NCI-H2107 (cell line): Measurements from ENCODE around the gene KIF3A.

Experiments used
- DNase-seq: peaks from one replicate; lab custom pipeline; 2025; lab: John Stamatoyannopoulos, UW

KIF3A gene

DNA sequence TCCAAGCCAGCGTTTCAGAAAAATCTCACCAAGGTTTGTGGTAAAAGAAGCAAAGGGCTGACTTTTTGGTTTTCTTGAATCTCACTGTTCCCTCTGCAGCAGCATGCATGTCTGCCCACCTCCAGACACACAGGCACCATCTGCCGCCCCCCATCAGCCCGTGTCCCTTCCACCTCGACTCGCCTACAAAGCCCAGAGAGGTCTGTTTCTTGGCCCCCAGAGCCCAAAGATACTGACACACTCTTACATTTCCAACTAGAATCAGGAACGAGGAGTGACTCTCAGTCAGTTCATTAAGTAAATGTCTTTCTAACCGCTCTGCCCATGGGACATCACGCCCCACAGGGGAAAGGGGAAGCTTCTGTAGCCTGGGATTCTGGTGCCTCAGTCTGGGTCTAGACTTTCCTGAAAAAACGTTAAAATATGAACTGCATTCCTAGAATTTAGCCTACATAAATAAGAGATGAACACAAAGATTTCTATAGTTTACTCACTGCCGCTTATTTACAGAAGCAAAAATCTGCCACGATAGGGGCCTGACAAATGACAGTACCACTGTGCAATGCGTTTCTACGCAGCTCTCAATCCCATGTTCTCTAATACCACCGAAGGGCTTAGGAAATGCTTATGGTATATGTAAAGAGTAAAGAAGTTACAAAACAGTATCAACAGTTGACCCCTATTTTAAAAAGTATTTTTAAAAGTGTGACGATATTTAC, 59.5 kb downstream of the KIF3A start:
- DNase-seq = no peak

DNA sequence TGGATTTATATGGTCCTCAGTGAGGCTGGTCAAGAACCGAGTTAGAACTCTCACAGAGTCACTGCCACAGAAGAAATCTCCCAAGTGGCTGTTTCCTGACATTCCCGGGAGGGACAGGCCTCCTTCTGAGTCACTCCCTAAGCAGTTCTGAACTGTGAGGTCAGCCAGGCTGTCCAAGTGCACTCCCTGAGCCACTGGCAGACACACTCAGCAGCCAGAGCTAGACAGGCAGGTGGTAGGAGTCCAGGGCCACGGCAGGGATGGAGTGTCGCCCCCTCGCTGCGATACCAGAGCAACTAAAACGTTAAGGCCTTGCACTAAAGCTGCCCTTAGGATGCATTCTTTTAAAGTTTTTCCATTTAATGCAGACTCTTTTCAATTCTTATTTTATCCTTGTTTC, 60.2 kb downstream of the KIF3A start:
- DNase-seq = no peak

DNA sequence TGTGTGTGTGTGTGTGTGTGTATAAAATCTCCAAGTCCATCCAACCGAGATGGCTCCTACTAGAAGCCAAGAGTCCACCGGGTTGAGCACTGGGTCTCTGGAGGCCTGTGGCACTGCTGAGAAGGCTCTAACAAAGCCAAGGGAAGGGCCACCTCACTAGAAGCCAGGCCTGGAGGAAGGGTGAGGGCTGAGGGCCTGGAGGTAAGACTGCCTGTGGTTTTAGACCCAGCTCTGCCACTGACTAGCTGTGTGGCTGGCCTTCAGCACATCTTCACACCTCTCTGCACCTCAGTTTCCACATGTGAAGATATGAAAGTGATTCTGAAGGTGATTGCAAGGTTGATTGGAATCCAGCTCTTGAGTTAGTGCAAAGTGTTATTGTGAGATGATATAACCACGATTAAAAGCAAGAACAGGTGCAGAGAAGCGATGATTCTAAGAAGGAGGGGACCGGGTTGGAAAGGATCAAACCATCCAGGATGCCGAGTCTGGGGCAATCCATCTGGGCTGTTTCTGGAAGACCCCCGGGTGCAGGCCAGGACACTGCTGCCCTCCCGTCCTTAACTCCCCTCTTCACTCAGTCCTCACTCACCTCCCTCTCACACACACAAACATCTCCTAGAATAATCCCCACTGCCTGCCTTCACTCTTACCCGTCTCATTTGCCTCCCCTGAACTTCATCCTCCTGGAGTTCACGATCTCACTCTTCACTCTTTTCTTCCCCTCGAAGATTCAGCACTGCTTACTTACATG, 61.2 kb downstream of the KIF3A start:
- no peak for DNase-seq

DNA sequence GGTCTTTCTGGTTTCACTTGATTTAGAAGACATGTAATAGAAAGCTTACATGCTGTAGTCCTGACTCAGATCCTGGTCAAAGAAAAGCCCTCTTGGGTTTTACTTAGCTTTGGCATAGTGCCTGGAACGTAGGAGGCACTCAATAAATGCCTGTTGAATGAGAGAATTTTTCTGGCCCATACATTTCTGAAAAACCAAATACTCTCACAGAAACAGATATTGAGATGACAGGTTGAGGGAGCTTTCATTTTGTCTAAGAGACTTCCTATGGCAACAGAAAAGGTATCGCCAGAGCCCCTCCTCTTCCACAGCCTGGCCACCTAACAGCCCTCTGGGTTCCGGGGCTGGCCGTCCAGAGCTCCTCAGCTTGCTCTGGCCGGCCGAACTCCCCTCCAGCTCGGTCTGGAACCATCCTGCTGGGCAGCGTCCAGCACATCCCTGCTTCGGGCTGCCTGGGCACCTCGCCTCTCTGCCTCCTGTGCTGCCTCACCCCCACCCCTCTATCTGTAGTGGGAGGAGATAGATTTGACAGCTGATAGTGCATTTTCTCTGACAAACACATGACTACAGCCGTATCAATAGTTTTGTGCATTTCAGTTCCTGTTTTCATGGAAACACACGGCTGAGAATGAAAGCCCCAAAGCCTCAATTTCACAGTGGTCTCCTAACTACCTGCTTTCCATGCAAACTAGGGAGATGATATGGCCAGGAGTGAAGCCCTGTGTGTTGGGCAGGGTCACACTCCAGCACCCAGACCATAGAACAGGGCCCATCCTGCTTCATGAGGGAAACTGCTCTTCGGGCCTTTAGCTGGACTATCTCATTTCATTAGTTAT, 62.5 kb downstream of the KIF3A start:
- no peak for DNase-seq

DNA sequence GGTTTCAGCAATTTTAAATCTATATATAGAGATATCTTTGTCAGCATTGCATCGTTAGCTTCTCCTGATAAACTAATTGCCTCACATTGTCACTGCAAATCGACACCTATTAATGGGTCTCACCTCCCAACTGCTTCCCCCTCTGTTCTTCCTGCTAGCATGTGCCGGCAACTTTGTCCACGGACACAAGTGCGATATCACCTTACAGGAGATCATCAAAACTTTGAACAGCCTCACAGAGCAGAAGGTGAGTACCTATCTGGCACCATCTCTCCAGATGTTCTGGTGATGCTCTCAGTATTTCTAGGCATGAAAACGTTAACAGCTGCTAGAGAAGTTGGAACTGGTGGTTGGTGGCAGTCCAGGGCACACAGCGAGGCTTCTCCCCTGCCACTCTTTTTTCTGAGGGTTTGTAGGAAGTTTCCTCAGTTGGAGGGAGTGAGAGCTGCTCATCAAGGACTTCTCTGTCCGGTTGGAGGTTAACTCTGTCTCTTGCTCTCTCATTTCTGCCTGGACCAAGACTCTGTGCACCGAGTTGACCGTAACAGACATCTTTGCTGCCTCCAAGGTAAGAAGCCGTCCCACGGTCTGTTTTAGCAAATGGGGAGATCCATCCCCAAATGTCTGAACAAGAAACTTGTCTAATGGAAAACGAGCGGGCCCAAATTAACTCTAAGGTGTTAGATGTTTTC, 63.3 kb downstream of the KIF3A start, which contains the start of gene IL4:
TSS of gene IL4 (plus strand) at position 51 of the 692 bp plus-strand sequence. CDS start at position 113, 62 bp downstream.
- no peak for DNase-seq

DNA sequence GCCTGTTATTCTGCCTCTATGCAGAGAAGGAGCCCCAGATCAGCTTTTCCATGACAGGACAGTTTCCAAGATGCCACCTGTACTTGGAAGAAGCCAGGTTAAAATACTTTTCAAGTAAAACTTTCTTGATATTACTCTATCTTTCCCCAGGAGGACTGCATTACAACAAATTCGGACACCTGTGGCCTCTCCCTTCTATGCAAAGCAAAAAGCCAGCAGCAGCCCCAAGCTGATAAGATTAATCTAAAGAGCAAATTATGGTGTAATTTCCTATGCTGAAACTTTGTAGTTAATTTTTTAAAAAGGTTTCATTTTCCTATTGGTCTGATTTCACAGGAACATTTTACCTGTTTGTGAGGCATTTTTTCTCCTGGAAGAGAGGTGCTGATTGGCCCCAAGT, 63.9 kb downstream of the KIF3A start:
- no peak for DNase-seq

DNA sequence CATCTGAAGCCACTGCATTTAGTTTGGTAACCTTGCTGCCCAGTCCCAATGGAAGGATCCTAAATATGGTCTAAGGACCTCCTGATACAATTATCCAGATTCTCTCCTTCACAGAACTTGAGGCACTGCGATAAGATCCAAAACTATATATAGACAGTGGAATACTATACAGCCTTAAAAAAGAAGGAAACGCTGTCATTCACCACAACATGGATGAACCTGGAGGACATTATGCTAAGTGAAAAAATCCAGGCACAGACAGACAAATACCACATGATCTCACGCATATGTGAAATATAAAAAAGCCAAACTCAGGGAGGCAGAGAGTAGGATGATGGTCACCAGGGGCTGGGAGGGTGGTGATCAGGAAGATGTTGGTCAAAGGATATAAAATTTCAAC, 66.3 kb downstream of the KIF3A start:
- no peak for DNase-seq

DNA sequence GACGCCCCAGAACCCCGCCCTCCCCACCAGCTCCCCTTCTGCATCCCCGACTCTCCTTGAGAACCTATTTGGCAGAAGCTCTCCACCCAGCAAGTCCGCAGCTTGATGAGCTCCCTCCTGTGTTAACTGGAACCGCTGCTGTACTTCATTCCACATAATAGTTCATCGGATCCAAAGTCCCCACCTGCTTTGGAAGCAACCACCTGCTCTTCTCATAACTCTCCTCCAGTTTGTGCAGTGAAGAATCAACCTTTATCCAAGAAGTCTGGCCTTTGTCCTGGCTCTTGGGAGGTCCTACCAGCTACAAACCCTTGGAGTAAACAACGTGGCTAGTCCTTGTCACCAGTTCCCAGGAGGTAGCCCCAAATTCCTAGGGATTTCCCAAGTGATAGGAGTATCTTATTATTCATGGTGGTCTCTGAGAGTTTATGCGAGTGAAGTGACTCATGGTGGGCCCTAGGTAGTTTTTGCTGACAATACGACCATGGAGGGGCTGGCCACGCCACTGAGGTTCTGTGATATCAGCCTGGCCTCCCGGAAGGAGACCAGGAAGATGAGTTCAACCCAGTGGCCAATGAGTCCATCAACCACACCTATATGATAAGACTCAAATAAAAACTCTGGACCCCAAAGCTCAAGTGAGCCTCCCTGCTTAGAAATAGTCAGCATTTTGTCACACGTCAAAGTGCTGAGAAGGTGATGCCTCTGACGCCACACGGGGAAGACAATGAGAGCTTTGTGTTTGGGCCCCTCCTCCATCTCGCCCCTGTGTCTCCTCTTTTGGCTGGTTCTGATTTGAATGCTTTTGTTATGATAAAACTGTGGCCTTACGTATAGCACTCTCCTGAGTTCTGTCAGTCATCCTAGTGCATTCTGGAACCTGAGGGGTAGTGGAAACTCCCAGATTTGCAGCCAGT, 67.1 kb downstream of the KIF3A start:
- no peak for DNase-seq

DNA sequence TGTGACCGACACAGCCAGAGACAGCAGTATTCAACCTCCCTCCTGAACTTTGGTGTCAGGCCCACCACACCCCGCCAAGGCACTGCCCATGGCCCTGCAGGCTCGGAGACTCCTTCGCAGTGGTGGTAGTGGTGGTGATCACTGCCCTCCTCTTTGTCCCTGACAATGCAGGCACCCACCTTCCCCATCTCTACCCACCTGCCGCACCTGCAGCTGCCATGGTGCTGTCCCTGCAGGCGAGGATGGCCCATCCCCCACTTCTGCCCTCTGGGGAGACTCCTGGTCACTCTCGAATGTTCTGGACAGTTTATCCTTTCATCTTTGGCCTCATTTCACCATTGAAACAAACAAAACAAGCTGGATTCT, 67.9 kb downstream of the KIF3A start:
- no peak for DNase-seq

DNA sequence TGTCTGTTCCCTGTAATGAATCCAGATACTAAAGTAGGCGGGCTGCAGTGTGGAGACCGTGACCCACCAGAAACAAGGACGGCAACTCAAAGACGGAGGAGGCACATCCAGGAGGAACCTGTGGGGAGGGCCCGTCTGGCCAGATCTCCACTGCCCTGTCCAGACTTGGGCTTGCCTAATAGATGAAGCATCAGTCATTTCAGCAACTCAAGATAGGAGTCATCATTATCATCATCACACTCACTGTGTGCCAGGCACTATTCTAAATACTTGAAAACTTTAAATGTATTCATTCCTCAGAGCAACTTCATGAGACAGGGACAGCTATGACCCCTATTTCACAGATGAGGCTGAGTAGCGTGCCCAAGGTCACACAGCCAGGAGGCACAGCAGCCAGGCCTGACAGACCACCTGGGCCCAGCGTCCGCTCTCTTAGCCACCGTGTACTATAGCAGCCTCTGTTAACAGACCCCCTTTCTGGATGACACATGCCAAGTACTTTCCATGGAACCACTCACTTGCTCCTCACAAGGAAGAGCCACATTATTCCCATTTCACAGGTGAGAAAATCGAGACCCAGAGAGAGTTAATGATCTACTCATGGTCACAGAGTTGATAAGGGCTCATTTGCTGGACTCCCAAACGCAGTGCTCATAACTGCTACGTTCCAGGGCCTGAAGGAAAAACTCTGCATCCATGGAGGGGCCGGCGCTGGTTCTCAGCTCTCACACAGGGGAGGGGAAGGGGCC, 68.5 kb downstream of the KIF3A start:
- DNase-seq = no peak

DNA sequence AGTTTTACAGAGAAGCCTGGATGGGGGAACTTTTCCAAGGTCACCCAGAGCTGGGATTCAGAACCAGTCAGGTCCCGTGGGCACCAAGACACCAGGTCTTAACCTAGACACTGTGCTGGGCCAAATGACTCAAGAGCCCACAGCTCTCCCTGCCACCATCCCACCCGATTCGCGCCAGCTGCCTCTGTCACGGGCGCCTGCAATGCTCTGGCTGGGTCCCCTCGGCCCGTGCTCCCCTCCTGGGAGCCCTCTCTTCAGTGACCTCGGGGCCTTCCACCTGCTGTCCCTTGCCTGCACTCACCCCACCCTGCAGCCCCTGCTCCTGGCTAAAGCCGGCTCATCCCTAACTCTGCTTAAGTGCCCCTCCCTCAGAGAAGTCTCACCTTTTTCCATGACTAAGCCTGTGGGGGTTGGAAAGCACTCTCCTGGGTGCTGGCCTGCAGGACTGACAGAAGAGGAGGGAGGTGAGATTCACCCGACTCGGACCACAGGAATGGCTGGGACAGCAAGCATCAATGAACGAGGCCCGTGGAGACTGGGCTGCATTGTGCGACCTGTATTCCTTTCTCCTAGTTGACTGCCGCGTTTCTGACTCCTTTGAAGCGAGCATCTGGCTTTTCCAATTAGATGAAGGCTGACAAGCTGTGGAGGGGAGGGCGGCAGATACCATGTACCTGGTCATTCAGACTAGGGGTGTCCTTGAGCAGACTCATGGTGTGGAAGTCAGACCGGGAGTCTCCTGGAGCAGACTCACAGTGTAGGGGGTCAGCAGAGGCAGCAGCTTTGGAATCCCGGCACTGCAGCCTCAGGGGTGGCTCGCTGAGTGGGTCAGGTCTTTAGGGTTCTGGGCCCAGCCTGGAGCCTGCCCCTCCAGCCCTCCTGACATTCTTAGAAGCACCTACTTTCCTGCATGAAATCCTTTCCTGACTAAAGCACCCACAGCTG, 69.3 kb downstream of the KIF3A start:
- no peak for DNase-seq

DNA sequence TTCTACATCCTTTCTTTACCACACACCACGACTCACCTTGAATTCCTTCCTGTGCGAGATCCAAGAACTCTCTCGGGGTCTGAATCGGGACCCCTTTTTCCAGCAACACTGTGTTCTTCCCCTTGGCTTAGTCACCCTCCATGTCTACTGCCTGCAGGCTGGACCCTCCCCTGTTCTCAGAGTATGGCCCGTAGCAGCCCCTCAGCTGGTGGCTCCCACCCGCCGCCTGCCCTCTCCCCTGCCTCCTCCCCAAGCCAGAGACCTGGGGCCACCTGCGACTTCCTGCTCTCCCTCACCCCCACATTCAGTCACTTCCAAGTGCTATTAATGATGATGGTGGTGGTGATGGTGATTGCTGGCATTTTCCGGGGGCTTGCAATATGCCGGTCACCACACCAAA, 70.0 kb downstream of the KIF3A start:
- no peak for DNase-seq

DNA sequence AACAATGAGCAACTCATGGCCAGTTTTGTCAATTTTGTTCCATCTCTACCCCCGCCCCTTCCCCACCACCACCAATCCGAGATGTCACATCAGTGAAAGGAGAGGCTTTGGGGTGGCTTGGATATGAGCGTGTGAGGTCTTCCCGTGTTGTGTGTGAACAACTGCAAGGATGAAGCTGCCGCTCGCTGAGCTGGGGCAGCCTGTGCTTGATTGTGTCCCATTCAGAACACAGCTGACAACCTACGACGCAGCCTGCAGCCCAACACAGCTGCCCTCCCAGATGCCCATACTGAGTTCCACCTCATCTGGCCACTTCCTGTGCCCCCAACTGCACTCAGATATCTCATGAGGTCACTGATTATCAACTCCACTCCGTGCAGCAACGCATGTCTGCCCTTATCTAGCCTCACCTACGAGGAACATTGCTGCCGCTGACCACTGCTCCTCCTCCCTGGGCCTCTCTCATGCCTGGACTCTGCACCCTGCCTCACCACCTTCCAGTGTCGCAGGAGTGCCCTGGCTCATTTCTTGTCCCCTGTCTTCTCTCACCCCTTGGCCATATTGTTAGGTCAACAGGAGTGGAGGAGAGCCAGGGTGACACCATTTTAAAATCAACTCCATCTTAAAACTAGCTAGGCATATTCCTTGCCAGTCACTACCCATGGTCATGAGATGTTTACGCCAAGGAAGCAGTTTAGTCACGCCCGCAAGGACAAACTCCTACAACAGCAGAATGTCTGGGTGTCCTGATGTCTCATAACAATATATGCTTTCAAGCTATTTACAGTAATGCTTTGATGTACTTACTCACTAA, 70.8 kb downstream of the KIF3A start:
- no peak for DNase-seq

DNA sequence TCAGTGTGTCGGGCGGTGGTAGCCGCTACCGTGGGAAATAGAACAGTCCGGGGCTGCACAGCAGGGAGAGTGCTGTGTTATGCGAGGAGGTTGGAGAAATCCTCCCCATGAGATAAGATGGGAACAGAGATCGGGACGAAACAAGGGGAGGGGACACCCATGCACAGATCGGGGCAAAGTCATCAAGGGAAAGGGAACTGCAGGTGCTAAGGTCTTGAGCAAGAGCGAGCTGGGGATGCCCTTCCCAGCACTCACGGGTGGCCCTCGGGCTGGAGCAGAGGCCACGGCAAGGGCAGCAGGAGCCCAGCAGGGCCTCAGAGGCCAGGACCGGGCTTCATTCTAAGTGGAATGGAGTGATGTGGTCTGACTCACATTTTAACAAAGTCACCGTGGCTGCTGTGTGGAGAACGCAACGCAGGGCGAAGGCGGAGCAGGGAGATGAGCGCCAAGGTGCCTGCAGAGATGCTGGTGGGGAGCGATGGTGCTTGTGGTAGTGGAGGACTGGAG, 71.7 kb downstream of the KIF3A start:
- DNase-seq = no peak

DNA sequence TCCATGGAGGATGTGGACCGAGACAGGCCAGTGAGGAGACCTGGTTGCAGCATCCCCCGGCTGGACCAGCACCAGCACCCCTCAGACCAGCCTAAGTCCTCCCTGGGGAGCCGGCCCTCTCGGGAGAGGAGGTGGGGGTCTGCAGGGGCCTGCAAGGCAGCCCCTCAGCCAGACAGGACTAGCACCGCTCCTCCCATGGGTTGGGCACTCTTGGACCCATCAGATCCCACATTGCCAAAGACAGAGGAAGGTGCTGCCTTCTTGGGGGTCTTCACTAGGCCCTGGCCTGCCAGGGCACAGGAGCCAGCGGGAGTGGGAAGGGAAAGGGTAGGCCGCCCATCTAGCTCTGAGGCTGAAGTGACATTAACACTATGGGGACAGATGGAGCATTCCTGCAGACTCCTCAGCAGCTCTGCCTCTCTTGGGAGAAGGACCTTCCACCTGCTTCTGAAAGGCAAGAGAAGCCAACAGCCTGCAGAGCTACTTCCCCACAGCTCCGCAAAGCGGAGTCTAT, 72.6 kb downstream of the KIF3A start:
- DNase-seq = no peak

DNA sequence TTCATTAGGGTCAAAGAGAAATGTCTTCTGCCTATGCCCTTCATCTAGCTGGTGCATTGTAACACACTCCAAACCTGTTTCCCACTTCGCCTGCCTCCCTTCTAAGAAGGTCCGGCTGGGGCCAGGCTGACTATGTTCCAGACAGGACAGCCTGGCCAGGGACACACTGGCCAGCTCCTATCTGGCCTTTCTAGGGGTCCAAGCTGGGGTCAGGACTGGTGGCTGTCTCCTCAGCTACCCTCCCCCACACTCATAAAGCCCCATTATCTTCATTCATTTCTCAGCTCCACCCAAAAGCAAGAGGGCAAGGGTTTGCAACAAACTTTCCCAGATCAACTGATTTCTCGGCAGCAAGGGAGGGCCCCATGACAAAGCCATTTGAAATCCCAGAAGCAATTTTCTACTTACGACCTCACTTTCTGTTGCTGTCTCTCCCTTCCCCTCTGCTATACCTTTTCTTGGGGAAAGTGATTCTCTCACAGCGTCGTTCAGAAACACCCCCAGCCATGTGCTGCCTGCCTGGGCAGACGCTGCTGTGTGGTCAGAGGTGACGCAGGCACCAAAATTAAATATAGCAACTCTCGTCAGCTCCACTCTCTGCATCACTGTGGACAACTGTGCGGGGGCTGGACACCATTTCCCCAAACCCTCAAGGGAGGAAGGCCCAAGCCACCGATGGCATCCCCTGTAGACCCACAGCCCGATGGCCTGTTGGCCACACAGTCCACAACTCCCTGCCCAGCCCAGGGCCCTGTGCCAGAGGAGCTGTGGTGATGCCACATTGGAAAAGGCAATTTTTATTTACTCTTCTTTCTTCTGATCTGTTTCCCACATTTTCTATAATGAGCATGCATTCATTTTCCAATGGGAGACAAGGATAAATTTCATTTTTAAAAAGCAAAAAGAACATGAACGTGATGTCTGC, 73.3 kb downstream of the KIF3A start:
- no peak for DNase-seq
